K562 (cell line): Measurements from ENCODE around the gene CALM1. TPM values are rescaled to one million over a fixed set of nuclear protein-coding genes. Genes with fewer than 3 reads are reported as not detected.

Experiments used
- ATAC-seq: fragments of 200-7000 bp; cut with Tn5 transposase; 3 replicates; pipeline ENCODE4 v1.9.1; 2020; ENCODE audit warnings: moderate library complexity
- BruUV-seq: library from RNA; stranded (reverse); fragments of 400-500 nt; replicated peaks from 2 replicates; lab custom pipeline; 2021; lab: Mats Ljungman, UMichigan
- CTCF ChIA-PET: fragments of 300-600 bp; formaldehyde crosslinking; extraction: SDS; loops from one replicate; lab custom pipeline; 2021; ENCODE audit warnings: low intra/inter-chr PET ratio; lab: Yijun Ruan, JAX
- POLR2A ChIA-PET: fragments of 300-600, 350-650 bp; sonication (Branson Sonifier 250); formaldehyde crosslinking; extraction: SDS; loops from one replicate; lab custom pipeline; 2021; ENCODE audit warnings: antibody characterized with exemption, inconsistent platforms; lab: Yijun Ruan, JAX
- DNase-seq, 4 experiments: peaks; one replicate each; pipeline versions ENCODE4 v3.0.0 to v3.0.0-alpha.2; 2011 to 2018; ENCODE audit warnings: low spot score in 3 of 4, mixed read lengths in 3 of 4; ENCODE audit errors: extremely low read depth in 1 of 4
- FAIRE-seq: peaks from 2 replicates; lab custom pipeline; 2011; peaks lifted over from hg19 to GRCh38; lab: Jason Lieb, UNC
- H2AFZ ChIP-seq: 2 replicates; pipeline ENCODE4 v1.6.0; 2011; ENCODE audit warnings: low read depth, low read length, control low read depth, inconsistent platforms
- H3K27ac ChIP-seq: fragments of 200-600 bp; 3 replicates; pipeline ENCODE4 v1.8.0; 2011; ENCODE audit warnings: low read depth, mild to moderate bottlenecking, control low read depth, inconsistent platforms, low read length, moderate library complexity, mixed read lengths; ENCODE audit errors: extremely low read depth
- H3K27me3 ChIP-seq, 2 experiments: fragments of 300-600 bp in 1 of 2; 2 replicates in 1 of 2; 3 replicates in 1 of 2; pipeline versions ENCODE4 v1.6.0 to v1.8.0; 2011; ENCODE audit warnings: inconsistent platforms in 2 of 2, low read length in 2 of 2, mild to moderate bottlenecking in 1 of 2, mixed read lengths in 1 of 2, moderate library complexity in 1 of 2; ENCODE audit not compliant: control insufficient read depth in 2 of 2, insufficient read depth in 2 of 2
- H3K36me3 ChIP-seq: fragments of 300-600 bp; 3 replicates; pipeline ENCODE4 v1.8.0; 2011; ENCODE audit warnings: mild to moderate bottlenecking, low read length, inconsistent platforms; ENCODE audit not compliant: control insufficient read depth, insufficient read depth
- H3K4me1 ChIP-seq, 2 experiments: fragments of 200-600 bp in 1 of 2; replicated peaks in 1 of 2; 2 replicates in 1 of 2; 3 replicates in 1 of 2; pipeline versions ENCODE4 v1.5.1 to v1.8.0; 2011; ENCODE audit warnings: inconsistent platforms in 2 of 2, low read length in 2 of 2, mild to moderate bottlenecking in 1 of 2, mixed read lengths in 1 of 2, moderate library complexity in 1 of 2; ENCODE audit not compliant: control insufficient read depth in 2 of 2, insufficient read depth in 2 of 2
- H3K4me2 ChIP-seq: 2 replicates; pipeline ENCODE4 v1.6.1; 2011; ENCODE audit warnings: low read length, control low read depth, inconsistent platforms, mixed read lengths; ENCODE audit not compliant: insufficient read depth
- H3K4me3 ChIP-seq: fragments of 200-600 bp; sonication (generic), shearing (Covaris generic); 2 replicates; pipeline ENCODE4 v1.5.1; 2016; ENCODE audit warnings: control low read depth, inconsistent platforms
- H3K79me2 ChIP-seq: fragments of 200-600 bp; 3 replicates; pipeline ENCODE4 v1.8.0; 2011; ENCODE audit warnings: low read length, inconsistent platforms; ENCODE audit not compliant: control insufficient read depth, insufficient read depth
- H3K9ac ChIP-seq, 2 experiments: 2 replicates each; pipeline versions ENCODE4 v1.6.0 to v1.6.1; 2011; ENCODE audit warnings: low read depth in 2 of 2, low read length in 2 of 2, control low read depth in 1 of 2, inconsistent platforms in 1 of 2, mild to moderate bottlenecking in 1 of 2, mixed read lengths in 1 of 2; ENCODE audit not compliant: insufficient read depth in 1 of 2
- H3K9me1 ChIP-seq: one replicate; pipeline ENCODE4 v1.6.0; 2011; ENCODE audit warnings: inconsistent platforms, mild to moderate bottlenecking, low read length, moderate library complexity; ENCODE audit not compliant: control insufficient read depth, insufficient read depth
- H3K9me3 ChIP-seq: replicated peaks from 2 replicates; pipeline ENCODE4 v1.5.1; 2011; ENCODE audit warnings: low read depth, low read length, inconsistent platforms; ENCODE audit not compliant: control insufficient read depth, insufficient read depth
- H4K20me1 ChIP-seq: replicated peaks from 2 replicates; pipeline ENCODE4 v1.6.1; 2011; ENCODE audit warnings: low read length, inconsistent platforms, mixed read lengths; ENCODE audit not compliant: control insufficient read depth, insufficient read depth
- BRD4 ChIP-seq: fragments of 200-600 bp; sonication (generic); IDR thresholded peaks from 2 replicates; pipeline ENCODE4 v1.6.1; 2017; ENCODE audit warnings: inconsistent platforms
- CHCHD3 ChIP-seq: fragments of 250-450 bp; sonication (Bioruptor Pico); IDR thresholded peaks from 2 replicates; pipeline ENCODE4 v2.1.2; 2022; ENCODE audit warnings: mild to moderate bottlenecking
- CSDE1 ChIP-seq, 2 experiments: fragments of 450-650 bp; IDR thresholded peaks; 2 replicates each; pipeline ENCODE4 v1.6.1; 2016; ENCODE audit warnings: mild to moderate bottlenecking in 1 of 2
- DDX20 ChIP-seq: fragments of 450-650 bp; IDR thresholded peaks from 2 replicates; pipeline ENCODE4 v1.6.1; 2016; ENCODE audit warnings: missing genetic modification characterization, low read depth, mild to moderate bottlenecking, missing compliant biosample characterization, moderate library complexity
- NUFIP1 ChIP-seq: fragments of 450-650 bp; IDR thresholded peaks from 2 replicates; pipeline ENCODE4 v1.6.1; 2018; ENCODE audit not compliant: partially characterized antibody
- SMARCC2 ChIP-seq: fragments of 450-650 bp; IDR thresholded peaks from 2 replicates; pipeline ENCODE4 v1.6.1; 2017; ENCODE audit warnings: antibody characterized with exemption, moderate library complexity, mild to moderate bottlenecking, low read depth
- TAF1 ChIP-seq: IDR thresholded peaks from 2 replicates; pipeline ENCODE4 v1.6.1; 2011; ENCODE audit warnings: mild to moderate bottlenecking, low read length, moderate library complexity; ENCODE audit not compliant: insufficient read depth, control insufficient read depth, severe bottlenecking; ENCODE audit errors: extremely low read depth
- TCF7 ChIP-seq: sonication (generic); IDR thresholded peaks from 2 replicates; pipeline ENCODE4 v1.6.1; 2016; ENCODE audit warnings: antibody characterized with exemption, borderline replicate concordance
- ZNF717 ChIP-seq: fragments of 250-450 bp; sonication (Bioruptor Pico); IDR thresholded peaks from 2 replicates; pipeline ENCODE4 v1.5.0; 2021
- WGBS: fragments of 100-300 bp; shearing (Covaris generic); methylation state at CpG from one replicate; pipeline ENCODE4 v1.1.6; 2016; ENCODE audit warnings: low coverage, mixed read lengths; ENCODE audit not compliant: insufficient coverage; ENCODE audit errors: missing lambda C conversion rate; 5-methylcytosine and 5-hydroxymethylcytosine counted together
- in situ Hi-C: fragments of 300-500 bp; cut with MboI; formaldehyde crosslinking; loops from 4 replicates; pipeline ENCODE4 v1.15.0; 2018; ENCODE audit warnings: inconsistent platforms, mixed read lengths
- intact Hi-C: fragments of 100-400 bp; cut with micrococcal nuclease; formaldehyde crosslinking; loops from 2 replicates; pipeline ENCODE4 v1.14.2; 2022
- polyA plus RNA-seq, 8 experiments: library from polyadenylated mRNA; depleted of rRNA in 4 of 8; stranded (reverse) in 5 of 8; unstranded in 3 of 8; fragments of >200 nt; fragmentation: Nextera tagmentation in 2 of 8; fragmentation: Illumina TruSeq in 1 of 8; extraction: Ambion mirVana in 2 of 8; extraction: Trizol in 1 of 8; gene quantifications; 2 replicates each; pipeline versions ENCODE4 v1.2.1 to v1.2.3, GENCODE V29; 2011 to 2014; ENCODE audit warnings: inconsistent platforms in 1 of 8, missing spikeins in 1 of 8
- total RNA-seq, 7 experiments: library from RNA; depleted of rRNA in 6 of 7; stranded (reverse); fragments of >200 nt in 6 of 7; fragmentation: Illumina TruSeq in 2 of 7; extraction: Trizol in 2 of 7; gene quantifications; 2 replicates each; pipeline versions ENCODE4 v1.2.1 to v1.2.3, GENCODE V29; 2011 to 2021; ENCODE audit warnings: low replicate concordance in 1 of 7
- TF ChIP-seq, protein P1 (sequence below): fragments of 250-450 bp; sonication (Bioruptor Pico); IDR thresholded peaks from 2 replicates; pipeline ENCODE4 v1.9.0; 2021; ENCODE audit warnings: mild to moderate bottlenecking
- TF ChIP-seq, protein P2 (sequence below): fragments of 250-450 bp; sonication (Bioruptor Pico); IDR thresholded peaks from 2 replicates; pipeline ENCODE4 v1.5.0; 2021; ENCODE audit warnings: mild to moderate bottlenecking, borderline replicate concordance
- TF ChIP-seq, protein P3 (sequence below): sonication (generic); formaldehyde crosslinking; IDR thresholded peaks from 2 replicates; pipeline ENCODE4 v1.8.0; 2023; ENCODE audit warnings: missing genetic modification reagents, mild to moderate bottlenecking, borderline replicate concordance

The CALM1 gene
- total and polyA plus RNA-seq, 9 of the 15 experiments (the other 6 are each of a cell fraction or from before 2014, with no cell fraction given): 48.0 to 269 (median 158) TPM

DNA sequence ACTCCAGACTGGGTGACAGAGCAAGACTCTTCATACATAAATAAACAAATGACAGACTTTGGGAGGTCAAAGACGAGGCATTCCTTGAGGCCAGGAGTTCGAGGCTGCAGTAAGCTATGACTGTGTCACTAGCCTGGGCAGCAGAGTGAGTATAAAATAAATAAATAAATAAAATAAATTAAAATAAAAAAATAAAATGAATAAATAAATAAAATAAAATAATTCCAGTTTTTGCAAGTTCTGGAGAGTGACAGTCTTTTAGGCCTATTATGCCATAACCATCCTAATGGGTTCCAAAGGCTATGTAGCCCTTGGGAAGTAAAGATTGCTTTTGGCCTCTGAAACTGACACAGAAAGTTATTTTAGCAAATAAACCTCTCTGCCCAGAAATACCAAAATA is 48.6 kb upstream of the CALM1 start:
- Histone ChIP-seq H3K79me2 (no peaks in the 10 kb centered on the region), H3K27me3 (no peaks in the 10 kb centered on the region), H3K36me3 (no peaks in the 10 kb centered on the region), H3K4me2 (no peak overlapping the region), H3K4me3 (no peak overlapping the region), H3K4me1 (no peaks in the 10 kb centered on the region), H3K9me1 (no peaks in the 10 kb centered on the region), H3K9ac (no peak overlapping the region), H3K9me3 (no peaks in the 10 kb centered on the region), H3K27ac (no peak overlapping the region), H4K20me1 (no peaks in the 10 kb centered on the region), H2AFZ (no peak overlapping the region)
- TF ChIP-seq CHCHD3 (CRISPR knock-in tag) (no peak), TAF1 (no peak), SMARCC2 (no peak), DDX20 (tag) (no peak), TCF7 (no peak), ZNF717 (no peak), BRD4 (no peak), CSDE1 (IDR thresholded peaks at IDR 0.05) (no peak), NUFIP1 (no peak)
- TF ChIP-seq, protein P1, sequence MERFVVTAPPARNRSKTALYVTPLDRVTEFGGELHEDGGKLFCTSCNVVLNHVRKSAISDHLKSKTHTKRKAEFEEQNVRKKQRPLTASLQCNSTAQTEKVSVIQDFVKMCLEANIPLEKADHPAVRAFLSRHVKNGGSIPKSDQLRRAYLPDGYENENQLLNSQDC: no peak
- TF ChIP-seq, protein P2, sequence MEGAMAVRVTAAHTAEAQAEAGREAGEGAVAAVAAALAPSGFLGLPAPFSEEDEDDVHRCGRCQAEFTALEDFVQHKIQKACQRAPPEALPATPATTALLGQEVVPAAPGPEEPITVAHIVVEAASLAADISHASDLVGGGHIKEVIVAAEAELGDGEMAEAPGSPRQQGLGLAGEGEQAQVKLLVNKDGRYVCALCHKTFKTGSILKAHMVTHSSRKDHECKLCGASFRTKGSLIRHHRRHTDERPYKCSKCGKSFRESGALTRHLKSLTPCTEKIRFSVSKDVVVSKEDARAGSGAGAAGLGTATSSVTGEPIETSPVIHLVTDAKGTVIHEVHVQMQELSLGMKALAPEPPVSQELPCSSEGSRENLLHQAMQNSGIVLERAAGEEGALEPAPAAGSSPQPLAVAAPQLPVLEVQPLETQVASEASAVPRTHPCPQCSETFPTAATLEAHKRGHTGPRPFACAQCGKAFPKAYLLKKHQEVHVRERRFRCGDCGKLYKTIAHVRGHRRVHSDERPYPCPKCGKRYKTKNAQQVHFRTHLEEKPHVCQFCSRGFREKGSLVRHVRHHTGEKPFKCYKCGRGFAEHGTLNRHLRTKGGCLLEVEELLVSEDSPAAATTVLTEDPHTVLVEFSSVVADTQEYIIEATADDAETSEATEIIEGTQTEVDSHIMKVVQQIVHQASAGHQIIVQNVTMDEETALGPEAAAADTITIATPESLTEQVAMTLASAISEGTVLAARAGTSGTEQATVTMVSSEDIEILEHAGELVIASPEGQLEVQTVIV (CRISPR knock-in tag): no peak
- TF ChIP-seq, protein P3, sequence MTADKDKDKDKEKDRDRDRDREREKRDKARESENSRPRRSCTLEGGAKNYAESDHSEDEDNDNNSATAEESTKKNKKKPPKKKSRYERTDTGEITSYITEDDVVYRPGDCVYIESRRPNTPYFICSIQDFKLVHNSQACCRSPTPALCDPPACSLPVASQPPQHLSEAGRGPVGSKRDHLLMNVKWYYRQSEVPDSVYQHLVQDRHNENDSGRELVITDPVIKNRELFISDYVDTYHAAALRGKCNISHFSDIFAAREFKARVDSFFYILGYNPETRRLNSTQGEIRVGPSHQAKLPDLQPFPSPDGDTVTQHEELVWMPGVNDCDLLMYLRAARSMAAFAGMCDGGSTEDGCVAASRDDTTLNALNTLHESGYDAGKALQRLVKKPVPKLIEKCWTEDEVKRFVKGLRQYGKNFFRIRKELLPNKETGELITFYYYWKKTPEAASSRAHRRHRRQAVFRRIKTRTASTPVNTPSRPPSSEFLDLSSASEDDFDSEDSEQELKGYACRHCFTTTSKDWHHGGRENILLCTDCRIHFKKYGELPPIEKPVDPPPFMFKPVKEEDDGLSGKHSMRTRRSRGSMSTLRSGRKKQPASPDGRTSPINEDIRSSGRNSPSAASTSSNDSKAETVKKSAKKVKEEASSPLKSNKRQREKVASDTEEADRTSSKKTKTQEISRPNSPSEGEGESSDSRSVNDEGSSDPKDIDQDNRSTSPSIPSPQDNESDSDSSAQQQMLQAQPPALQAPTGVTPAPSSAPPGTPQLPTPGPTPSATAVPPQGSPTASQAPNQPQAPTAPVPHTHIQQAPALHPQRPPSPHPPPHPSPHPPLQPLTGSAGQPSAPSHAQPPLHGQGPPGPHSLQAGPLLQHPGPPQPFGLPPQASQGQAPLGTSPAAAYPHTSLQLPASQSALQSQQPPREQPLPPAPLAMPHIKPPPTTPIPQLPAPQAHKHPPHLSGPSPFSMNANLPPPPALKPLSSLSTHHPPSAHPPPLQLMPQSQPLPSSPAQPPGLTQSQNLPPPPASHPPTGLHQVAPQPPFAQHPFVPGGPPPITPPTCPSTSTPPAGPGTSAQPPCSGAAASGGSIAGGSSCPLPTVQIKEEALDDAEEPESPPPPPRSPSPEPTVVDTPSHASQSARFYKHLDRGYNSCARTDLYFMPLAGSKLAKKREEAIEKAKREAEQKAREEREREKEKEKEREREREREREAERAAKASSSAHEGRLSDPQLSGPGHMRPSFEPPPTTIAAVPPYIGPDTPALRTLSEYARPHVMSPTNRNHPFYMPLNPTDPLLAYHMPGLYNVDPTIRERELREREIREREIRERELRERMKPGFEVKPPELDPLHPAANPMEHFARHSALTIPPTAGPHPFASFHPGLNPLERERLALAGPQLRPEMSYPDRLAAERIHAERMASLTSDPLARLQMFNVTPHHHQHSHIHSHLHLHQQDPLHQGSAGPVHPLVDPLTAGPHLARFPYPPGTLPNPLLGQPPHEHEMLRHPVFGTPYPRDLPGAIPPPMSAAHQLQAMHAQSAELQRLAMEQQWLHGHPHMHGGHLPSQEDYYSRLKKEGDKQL (CRISPR knock-in tag): no peak
- POLR2A ChIA-PET: no interaction called here
- in situ Hi-C loops (no loop called here), intact Hi-C loops (no loop called here)
- WGBS: 40% methylated on average over 1 of the region's 2 CpGs
- ATAC-seq (no peak), DNase-seq (no peak), FAIRE-seq (no peak)
- no TSS peak for BruUV-seq
- CTCF ChIA-PET: interaction anchor here (0.6 kb wide), 1 partner anchor 363 kb away, joined by 3 read pairs; no protein-coding TSS in a partner anchor
